Hematopoietic multipotent progenitor cell treated with erythropoietin and hydrocortisone succinate and interleukin-3 and kit ligand, for 15 days (in vitro differentiated cells): ENCODE results near the gene PPP1R1A.

Experiments used
- DNase-seq: peaks from one replicate; pipeline ENCODE4 v3.0.0-alpha.2; 2015; ENCODE audit warnings: low spot score

Gene PPP1R1A

GRCh38 chr12:54603173-54603814 lies 14.8 kb upstream of the PPP1R1A start:
- DNase-seq: peak; percentile 40

DNA sequence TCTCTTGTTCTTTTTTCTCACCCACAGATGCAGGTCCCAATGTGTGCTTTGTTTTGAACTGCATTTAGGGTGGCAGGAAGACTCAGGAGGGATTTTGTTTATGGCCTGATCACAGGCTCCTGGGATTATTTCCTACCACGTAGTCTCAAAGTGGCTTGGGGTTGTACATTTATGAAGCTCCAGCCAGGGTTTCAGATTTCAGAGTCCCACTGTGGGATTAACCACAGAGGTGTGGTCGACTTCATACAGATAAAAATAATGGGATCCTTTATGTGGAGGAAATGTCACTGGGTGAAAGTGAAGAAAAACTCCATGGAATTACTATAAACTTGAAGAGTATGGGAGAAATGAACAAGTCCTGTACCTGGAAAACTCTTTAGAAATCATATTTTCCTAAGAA lies 14.2 kb upstream of the PPP1R1A start:
- DNase-seq: no peak

GRCh38 chr12:54601841-54602240 lies 13.4 kb upstream of the PPP1R1A start:
- DNase-seq: no peak

DNA sequence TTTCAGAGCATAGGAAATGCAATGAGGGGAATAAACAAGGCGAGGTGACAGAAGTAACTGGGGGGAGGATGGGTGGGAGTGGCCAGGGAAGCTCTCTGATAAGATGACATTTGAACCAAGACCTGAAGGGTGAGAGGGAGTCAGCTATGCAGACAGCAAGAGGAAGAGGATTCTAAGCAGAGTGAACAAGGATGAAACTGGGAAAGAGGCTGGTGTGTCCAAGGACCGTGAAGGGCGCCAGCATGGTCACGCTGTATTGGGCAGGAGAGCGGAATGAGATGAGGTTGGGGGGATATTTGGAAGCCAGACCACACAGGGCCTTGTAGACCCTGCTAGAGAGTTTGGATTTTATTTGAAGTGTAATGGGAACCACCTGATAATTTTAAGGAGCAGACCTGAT lies 10.5 kb upstream of the PPP1R1A start:
- DNase-seq: no peak

DNA sequence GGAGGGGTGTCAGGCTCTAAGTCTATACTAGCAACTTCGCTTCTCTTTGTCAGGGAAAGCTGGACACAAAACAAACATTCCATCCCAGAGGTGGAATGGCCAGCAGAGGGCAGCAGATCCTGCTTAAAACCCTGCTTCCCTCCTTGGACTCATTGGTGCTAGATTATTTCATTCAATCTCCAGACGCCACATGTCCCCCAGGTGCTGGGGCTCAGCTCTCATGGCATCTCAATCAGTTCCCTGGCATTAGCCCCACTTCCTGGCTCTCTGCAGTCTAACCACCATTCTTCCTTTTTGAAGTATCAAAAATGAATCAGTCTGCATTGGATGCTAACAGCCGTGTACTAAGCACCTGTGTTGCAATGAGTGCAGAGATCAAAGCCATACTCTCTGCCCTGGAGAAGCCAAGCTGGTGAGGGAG lies 8.1 kb upstream of the PPP1R1A start:
- DNase-seq: peak; percentile 33

DNA sequence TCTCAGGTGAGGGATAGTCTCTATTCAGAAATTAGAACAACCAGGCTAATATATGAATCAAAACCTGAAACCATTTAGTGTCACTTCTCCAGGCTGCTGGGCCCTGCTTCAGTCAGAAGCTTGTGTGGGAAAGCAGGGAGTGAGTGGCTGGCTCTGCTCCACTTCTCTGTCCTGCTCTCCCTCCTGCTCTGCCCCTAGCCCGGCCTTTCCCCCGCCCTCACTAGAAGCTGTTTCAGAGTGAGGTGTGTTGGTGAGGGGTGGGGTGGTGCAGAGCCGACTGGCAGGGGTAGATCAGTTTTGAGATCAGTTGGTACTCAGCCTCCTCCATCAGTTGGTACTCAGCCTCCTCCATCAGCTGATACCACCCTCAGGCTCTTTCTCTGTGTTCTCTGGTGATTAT lies 7.0 kb upstream of the PPP1R1A start:
- no peak for DNase-seq

DNA sequence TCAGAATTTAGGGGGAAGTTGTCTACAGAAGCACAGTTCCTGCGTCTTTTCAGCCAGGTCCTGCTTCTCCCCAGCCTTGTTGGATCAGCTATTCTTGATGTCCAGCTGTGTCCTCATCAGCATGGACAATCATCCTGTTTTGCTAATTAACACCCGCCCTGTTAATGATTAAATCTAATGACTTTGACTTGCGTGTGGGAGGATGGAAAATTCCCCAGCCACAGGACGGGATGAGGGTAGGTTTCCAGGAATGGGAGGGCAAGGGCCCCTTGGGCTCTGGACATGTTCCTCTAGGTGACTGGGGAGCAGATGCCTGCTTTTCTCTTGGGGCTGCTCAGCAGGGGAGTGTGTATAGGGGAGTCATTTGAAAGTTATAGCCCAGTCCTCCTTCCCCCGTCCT lies 5.3 kb upstream of the PPP1R1A start:
- no peak for DNase-seq

DNA sequence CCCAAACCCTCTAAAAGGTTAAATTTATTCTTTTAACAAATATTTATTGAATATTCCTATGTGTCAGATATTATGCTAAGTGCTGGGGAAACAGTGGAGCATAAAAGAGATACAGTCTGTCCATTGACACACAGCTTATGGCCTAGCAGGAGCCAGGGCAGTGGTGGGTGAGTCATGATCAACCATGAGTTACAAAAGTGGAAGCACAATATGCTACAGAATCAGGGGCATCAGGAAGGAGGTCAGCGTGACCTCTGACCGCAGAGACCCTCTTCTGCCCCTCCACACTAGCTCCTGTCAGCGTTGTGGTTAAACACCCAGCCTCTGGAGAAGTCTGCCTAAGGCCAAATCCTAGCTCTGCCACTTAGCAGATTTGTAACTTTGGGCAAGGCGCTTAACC lies 4.7 kb upstream of the PPP1R1A start:
- DNase-seq: no peak

DNA sequence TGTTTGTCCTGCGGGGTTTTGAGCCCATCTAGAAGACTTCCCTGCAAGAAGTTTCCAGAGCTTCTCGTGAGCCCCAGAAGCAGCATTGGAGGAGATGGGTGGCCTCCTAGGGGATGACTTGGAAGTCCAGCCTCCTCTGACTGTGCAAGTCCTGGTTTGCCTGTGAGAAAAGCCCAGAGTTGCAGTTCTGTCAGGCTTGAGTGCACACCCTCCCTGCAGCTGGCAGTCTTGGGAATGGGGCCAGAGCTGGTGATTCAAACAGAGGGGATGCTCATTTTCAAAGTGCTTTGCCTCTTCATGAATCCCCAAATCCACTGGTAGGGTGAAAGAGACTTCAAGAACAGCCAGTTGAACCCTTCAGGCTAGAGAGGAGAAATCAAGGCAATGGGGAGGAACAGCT lies 3.9 kb upstream of the PPP1R1A start:
- no peak for DNase-seq

GRCh38 chr12:54590978-54591591 lies 2.6 kb upstream of the PPP1R1A start:
- no peak for DNase-seq

DNA sequence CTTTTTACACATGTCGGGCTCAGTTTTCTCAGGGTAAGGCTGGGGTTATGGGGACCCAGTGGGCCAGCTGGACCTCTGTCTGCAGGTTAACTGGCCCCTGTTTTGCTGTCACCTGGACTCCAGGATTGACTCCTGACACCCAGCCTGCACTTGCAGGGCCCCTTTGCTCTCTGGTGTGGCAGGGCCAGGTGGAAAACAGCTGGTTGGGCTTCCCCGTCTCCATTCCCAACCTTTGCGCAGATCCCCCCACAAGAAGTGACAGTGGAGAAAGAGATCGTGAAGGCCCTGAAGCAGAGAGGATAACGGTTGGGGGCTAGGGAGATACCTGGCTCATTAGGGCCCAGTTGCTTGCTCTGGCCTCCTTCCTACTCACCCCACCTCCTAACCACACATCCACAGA lies 1.5 kb upstream of the PPP1R1A start:
- DNase-seq: no peak

DNA sequence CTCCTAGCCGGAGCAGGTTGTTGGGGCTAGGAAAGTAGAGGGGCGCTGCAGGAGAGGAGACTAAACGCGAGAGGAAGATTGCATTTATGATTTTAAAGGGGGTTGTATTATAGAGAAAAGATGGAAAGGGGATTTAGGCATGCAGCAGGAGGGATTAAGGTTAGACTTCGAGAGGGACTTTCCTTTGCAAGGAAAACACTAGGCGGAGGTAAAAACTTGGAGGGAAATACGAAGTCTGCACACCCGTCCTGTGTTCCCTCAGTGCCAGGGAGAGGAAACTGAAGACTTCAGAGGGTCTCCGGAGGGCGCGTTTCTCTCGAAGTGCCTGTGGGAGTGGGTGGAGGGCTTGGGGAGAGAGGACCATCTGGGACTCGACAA lies 420 bp upstream of the PPP1R1A start:
- no peak for DNase-seq

- no peak for DNase-seq
Observed at GRCh38 chr12:54587315-54587873, 1.1 kb downstream of the PPP1R1A start.

- no peak for DNase-seq
Observed at GRCh38 chr12:54586620-54587019, 1.8 kb downstream of the PPP1R1A start.

- DNase-seq: no peak
Observed at GRCh38 chr12:54585243-54585642, 3.2 kb downstream of the PPP1R1A start.

DNA sequence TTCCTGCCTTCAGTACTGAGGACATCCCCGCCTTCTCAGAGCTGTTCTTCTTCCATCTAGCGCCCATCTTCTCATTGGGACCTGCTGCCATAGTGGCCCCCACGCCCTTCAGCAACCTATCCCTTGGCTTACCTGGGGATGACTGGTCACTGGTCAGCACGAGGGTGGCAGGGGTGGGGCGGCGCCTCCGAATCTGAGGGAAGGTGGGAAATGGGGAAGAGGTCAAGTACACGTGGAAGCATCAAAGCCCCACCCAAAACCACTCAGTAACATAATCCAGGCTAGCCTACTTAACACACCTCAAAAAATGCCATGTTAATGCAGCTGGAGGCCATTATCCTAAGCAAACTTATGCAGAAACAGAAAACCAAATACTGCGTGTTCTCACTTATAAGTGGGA lies 4.3 kb downstream of the PPP1R1A start:
- no peak for DNase-seq

GRCh38 chr12:54583726-54584125 lies 4.7 kb downstream of the PPP1R1A start:
- DNase-seq: no peak

DNA sequence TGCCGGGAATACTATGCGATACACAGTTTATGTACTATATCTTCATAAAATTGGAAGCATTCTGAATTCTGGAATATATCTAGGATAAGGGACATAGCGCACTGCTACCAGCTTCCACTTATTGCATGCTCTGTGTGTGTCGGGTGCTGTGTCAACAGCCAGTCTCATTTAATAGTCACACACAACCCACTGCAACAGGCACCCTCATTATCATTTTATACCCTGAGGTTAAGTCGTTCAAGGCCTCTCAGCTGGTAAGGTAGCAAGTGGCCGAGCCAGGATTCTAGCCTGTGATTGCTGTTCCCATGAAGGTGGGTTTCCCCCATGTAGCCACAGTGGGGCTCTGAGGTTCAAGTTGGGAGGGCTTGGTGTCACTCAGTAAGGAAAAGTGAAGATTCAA lies 7.0 kb downstream of the PPP1R1A start:
- DNase-seq: no peak

DNA sequence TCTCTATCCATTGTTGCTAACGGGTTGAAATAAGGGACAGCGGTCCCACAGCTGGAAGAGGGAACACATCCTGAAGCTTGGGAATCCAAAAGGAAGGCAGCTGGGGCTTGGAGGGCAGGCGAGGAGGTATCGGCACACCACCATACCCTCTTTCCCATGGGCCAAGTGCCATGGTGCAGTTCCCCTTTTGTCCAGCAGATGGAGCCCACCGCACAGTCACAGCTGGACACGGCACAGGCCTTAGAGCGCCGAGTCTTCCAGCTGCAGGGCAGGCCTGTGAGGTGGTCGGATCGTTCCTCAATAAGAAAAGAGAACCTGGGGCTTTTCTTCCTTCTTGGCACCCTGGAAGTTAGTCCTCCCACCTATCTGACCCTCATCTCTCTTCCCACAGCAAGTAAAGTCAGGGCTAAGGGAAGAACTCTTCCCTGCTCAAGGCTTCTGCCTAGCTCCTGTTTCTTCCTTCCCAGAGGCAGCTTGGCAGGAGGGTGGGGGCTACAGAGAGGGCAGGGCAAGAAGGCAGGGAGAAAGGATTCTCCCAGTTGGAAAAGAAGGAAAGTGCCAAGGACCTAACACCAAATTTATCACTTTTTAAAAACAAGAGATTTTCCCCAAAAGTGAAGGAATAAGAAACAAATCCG lies 8.6 kb downstream of the PPP1R1A start:
- peak; percentile 75 for DNase-seq

- no peak for DNase-seq
Observed at GRCh38 chr12:54579258-54579657, 9.2 kb downstream of the PPP1R1A start.

GRCh38 chr12:54578778-54579177 lies 9.7 kb downstream of the PPP1R1A start:
- DNase-seq: no peak

DNA sequence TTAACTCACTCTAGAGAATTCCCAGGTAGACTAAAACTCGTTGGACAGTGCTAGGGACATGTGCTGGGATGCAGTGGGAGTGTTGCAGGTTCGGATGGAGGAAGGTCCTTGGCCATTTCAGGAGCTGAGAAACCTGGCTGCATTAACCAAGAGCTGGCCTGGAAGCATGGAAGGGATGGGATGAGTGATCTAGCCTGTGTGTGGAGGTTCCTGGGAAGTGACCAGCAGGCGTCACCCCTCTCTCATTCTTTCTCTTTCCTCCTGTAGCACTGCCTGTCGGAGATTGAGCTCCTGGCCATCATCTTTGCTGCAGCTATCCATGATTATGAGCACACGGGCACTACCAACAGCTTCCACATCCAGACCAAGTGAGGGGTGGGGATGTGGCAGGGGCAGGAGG lies 15.6 kb downstream of the PPP1R1A start:
- no peak for DNase-seq
